ENCODE results near the gene MYH2.

Gene MYH2

GRCh38 chr17:10549096-10549842, at the start of gene MYH2:
MYH2 (minus strand) TSS chr17:10549658; CDS start chr17:10547920, 1,738 bp downstream.
- no peak for DNase-seq (ENCODE audit: extremely low read depth, low read depth)
- TF ChIP-seq CTCF (IDR thresholded peaks at IDR 0.05; ENCODE audit: low read depth, low read length, missing control alignments): no peak
- no peak within 1 kb of the TSS for H3K4me3 ChIP-seq (replicated peaks; ENCODE audit: low read depth, low read length)

GRCh38 chr17:10598621-10599020, 49.2 kb upstream of the MYH2 start:
- TF ChIP-seq CTCF (IDR thresholded peaks at IDR 0.05; ENCODE audit: low read depth, low read length, missing control alignments): no peak
- no peak for DNase-seq (ENCODE audit: extremely low read depth, low read depth)

GRCh38 chr17:10589553-10590145, 40.2 kb upstream of the MYH2 start:
- no peak for DNase-seq (ENCODE audit: extremely low read depth, low read depth)
- TF ChIP-seq CTCF (IDR thresholded peaks at IDR 0.05; ENCODE audit: low read depth, low read length, missing control alignments): no peak
- H3K4me3 ChIP-seq (replicated peaks; ENCODE audit: low read depth, low read length): no peak overlapping the region

More at GRCh38 chr17:10598621-10599020, 49.2 kb upstream of the MYH2 start:
- no peak overlapping the region for H3K4me3 ChIP-seq (replicated peaks; ENCODE audit: low read depth, low read length)

- no peak for TF ChIP-seq CTCF (IDR thresholded peaks at IDR 0.05; ENCODE audit: low read depth, low read length, missing control alignments)
- DNase-seq (ENCODE audit: extremely low read depth, low read depth): no peak
- no peak overlapping the region for H3K4me3 ChIP-seq (replicated peaks; ENCODE audit: low read depth, low read length)
Observed at GRCh38 chr17:10585529-10585928, 36.1 kb upstream of the MYH2 start.

- H3K4me3 ChIP-seq (replicated peaks; ENCODE audit: low read depth, low read length): no peak overlapping the region
- no peak for TF ChIP-seq CTCF (IDR thresholded peaks at IDR 0.05; ENCODE audit: low read depth, low read length, missing control alignments)
- DNase-seq (ENCODE audit: extremely low read depth, low read depth): no peak
Observed at GRCh38 chr17:10583834-10584233, 34.4 kb upstream of the MYH2 start.

GRCh38 chr17:10579270-10579669, 29.8 kb upstream of the MYH2 start:
- H3K4me3 ChIP-seq (replicated peaks; ENCODE audit: low read depth, low read length): no peak overlapping the region
- DNase-seq (ENCODE audit: extremely low read depth, low read depth): no peak
- no peak for TF ChIP-seq CTCF (IDR thresholded peaks at IDR 0.05; ENCODE audit: low read depth, low read length, missing control alignments)
